ENCODE data around the gene RFT1. TPM values are rescaled to one million over a fixed set of nuclear protein-coding genes. Genes with fewer than 3 reads are reported as not detected.

RFT1 gene
- total RNA-seq, 2 experiments from 2014 or later = 42.5 to 42.9 TPM

DNA sequence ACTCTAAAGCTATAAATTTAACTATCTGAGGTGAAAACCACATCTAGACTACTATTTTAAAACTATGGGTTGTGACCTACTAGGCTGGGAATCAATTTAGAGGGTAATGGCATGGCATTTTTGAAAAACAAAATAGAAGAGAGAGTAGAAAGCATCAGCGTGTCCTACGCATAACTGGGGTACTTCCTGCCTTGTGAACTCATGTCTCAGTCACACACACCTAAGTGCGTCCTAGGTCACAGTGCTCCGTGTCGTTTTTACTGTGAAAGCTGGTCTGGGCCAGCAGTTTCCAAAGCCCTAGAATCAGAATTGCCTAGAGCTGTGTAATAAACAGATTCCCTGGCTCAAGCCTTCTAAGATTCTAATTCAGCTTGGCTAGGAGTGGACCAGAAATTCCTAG lies 32.3 kb downstream of the RFT1 start:
- intact Hi-C loops (cut with micrococcal nuclease) = no loop called here
- H3K4me1 Mint-ChIP-seq (ENCODE audit: low read depth) = peaks cover 42% of the 10 kb centered on the region
- H3K27ac Mint-ChIP-seq = peak overlapping the region; percentile 83
- H3K4me3 Mint-ChIP-seq = no peak overlapping the region
- ATAC-seq = peak; percentile 21
- no peaks in the 10 kb centered on the region for H3K9me3 Mint-ChIP-seq
- ChIA-PET CTCF (interaction anchor here (1.1 to 3.5 kb wide), 3 partner anchors 12 to 247 kb away, joined by 3 to 17 read pairs (median 3); no protein-coding TSS in a partner anchor), POLR2A (interaction anchor here (1.7 to 1.8 kb wide), 2 partner anchors 11 to 19 kb away, joined by 4 read pairs; no protein-coding TSS in a partner anchor)
- peaks cover 44% of the 10 kb centered on the region for H3K36me3 Mint-ChIP-seq (ENCODE audit: low read depth)
- no peaks in the 10 kb centered on the region for H3K27me3 Mint-ChIP-seq
- no peak for DNase-seq
- TF ChIP-seq, protein P1, sequence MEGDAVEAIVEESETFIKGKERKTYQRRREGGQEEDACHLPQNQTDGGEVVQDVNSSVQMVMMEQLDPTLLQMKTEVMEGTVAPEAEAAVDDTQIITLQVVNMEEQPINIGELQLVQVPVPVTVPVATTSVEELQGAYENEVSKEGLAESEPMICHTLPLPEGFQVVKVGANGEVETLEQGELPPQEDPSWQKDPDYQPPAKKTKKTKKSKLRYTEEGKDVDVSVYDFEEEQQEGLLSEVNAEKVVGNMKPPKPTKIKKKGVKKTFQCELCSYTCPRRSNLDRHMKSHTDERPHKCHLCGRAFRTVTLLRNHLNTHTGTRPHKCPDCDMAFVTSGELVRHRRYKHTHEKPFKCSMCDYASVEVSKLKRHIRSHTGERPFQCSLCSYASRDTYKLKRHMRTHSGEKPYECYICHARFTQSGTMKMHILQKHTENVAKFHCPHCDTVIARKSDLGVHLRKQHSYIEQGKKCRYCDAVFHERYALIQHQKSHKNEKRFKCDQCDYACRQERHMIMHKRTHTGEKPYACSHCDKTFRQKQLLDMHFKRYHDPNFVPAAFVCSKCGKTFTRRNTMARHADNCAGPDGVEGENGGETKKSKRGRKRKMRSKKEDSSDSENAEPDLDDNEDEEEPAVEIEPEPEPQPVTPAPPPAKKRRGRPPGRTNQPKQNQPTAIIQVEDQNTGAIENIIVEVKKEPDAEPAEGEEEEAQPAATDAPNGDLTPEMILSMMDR (IDR thresholded peaks at IDR 0.05) = no peak

DNA sequence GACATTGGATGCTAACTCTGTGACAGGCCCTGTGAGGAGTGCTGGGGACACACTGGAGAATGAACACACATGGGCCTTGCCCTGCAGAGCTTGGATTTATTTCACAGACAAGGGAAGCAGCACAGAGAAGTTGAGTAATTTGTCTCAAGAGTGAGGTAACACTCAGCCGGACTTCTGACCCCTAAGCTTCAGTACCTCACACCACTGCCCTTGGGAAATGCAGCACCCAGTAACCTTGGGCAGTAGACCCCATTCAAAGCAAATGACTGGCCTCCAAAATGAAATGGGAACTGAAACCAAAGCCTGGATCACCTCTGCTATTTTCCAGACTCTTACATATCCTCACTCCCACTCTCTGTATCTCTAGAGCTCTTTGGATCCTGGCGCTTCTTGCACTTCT lies 37.3 kb downstream of the RFT1 start:
- ChIA-PET CTCF (interaction anchor here (1.6 kb wide), 1 partner anchor 104 kb away, joined by 5 read pairs; no protein-coding TSS in a partner anchor), POLR2A (no interaction called here)
- intact Hi-C loops (cut with micrococcal nuclease) = no loop called here
- H3K27me3 Mint-ChIP-seq = no peaks in the 10 kb centered on the region
- H3K4me1 Mint-ChIP-seq (ENCODE audit: low read depth) = peaks cover 6% of the 10 kb centered on the region
- ATAC-seq (no peak), DNase-seq (no peak)
- H3K4me3 Mint-ChIP-seq = no peak overlapping the region
- TF ChIP-seq, protein P1 (IDR thresholded peaks at IDR 0.05) = no peak
- H3K27ac Mint-ChIP-seq = no peak overlapping the region
- H3K36me3 Mint-ChIP-seq (ENCODE audit: low read depth) = peaks cover 25% of the 10 kb centered on the region
- H3K9me3 Mint-ChIP-seq = no peaks in the 10 kb centered on the region

DNA sequence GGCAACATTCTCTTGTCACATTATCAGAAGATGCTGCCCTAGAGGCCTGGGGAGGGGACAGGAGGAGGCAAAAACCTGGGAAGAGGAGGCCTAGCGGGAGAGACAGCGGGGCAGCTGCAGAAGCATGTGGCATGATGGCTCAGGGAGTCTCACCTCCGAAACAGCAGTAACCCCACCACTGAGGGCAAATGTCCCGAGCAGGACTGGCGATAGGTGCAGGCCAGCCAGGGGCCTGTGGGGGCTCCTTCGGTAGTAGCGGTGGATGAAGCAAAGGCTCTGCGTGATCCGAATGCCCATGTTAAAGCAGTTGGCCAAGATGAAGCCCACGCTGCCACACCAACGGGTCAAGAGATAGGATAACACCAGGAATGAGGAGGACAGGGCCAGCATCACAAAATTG lies 38.0 kb downstream of the RFT1 start:
- intact Hi-C loops (cut with micrococcal nuclease) = no loop called here
- H3K4me3 Mint-ChIP-seq = no peak overlapping the region

DNA sequence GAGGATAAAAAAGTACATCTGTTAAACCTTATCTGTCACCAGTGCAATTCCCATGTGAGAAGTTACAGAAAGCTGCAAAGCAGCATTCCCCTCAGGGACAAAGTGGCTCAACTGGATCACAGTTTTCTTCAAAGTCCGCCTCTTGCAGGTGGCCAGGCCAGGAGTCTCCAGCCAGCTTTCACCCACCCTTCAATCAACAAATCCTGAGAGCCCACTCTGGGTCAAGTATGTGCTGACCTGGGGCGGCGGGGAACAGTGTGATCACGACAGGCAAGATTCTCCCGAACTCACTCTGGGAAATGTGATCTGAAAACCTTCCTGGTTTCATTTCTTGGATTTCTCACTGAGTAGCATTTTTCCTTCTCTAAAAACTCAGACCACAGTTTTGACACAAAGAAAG lies 39.2 kb downstream of the RFT1 start:
- ChIA-PET POLR2A (interaction anchor here (1.1 kb wide), 1 partner anchor 10 kb away, joined by 5 read pairs; no protein-coding TSS in a partner anchor), CTCF (interaction anchor here (1.3 kb wide), 1 partner anchor 24 kb away, joined by 3 read pairs; no protein-coding TSS in a partner anchor)
- H3K27ac Mint-ChIP-seq = no peak overlapping the region
- no peaks in the 10 kb centered on the region for H3K9me3 Mint-ChIP-seq
- no peak overlapping the region for H3K4me3 Mint-ChIP-seq
- no peaks in the 10 kb centered on the region for H3K27me3 Mint-ChIP-seq
- peaks cover 20% of the 10 kb centered on the region for H3K36me3 Mint-ChIP-seq (ENCODE audit: low read depth)
- H3K4me1 Mint-ChIP-seq (ENCODE audit: low read depth) = no peaks in the 10 kb centered on the region
- DNase-seq = no peak
- TF ChIP-seq, protein P1 (IDR thresholded peaks at IDR 0.05) = no peak
- intact Hi-C loops (cut with micrococcal nuclease) = no loop called here
- no peak for ATAC-seq

More for the DNA sequence above, 38.0 kb downstream of the RFT1 start:
- Mint-ChIP-seq H3K9me3 (no peaks in the 10 kb centered on the region), H3K36me3 (ENCODE audit: low read depth) (peaks cover 20% of the 10 kb centered on the region), H3K4me1 (ENCODE audit: low read depth) (no peaks in the 10 kb centered on the region), H3K27ac (no peak overlapping the region), H3K27me3 (no peaks in the 10 kb centered on the region)
- ATAC-seq (no peak), DNase-seq (no peak)
- CTCF ChIA-PET = interaction anchor here (1.3 to 1.6 kb wide), 2 partner anchors 22 to 104 kb away, joined by 3 to 5 read pairs; no protein-coding TSS in a partner anchor
- POLR2A ChIA-PET = interaction anchor here (1.1 kb wide), 1 partner anchor 9 kb away, joined by 5 read pairs; no protein-coding TSS in a partner anchor
- TF ChIP-seq, protein P1 (IDR thresholded peaks at IDR 0.05) = no peak

DNA sequence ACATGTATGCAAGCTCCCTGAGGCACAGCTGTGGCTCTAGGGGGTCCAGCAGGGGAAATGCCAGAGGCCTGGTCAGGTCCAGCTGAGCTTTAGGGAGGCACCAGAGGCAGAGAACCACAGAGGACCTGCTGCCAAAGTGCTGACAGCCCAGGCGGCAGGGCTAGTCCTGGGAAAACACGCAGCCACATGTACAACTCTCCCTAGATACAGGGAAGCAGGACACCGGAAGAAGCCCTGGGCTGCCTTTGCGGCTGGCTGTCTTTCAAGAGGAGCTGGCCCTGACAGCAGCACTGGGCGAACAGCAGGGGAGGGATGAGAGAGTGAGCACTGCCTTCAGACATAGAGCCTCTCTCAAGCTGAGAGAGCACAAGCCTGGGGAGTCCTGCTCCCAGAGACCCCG lies 40.7 kb downstream of the RFT1 start:
- peaks cover 18% of the 10 kb centered on the region for H3K36me3 Mint-ChIP-seq (ENCODE audit: low read depth)
- TF ChIP-seq, protein P1 (IDR thresholded peaks at IDR 0.05) = no peak
- intact Hi-C loops (cut with micrococcal nuclease) = no loop called here
- H3K27ac Mint-ChIP-seq = no peak overlapping the region
- CTCF ChIA-PET = interaction anchor here (1.4 kb wide), 1 partner anchor 21 kb away, joined by 3 read pairs; no protein-coding TSS in a partner anchor
- no peaks in the 10 kb centered on the region for H3K9me3 Mint-ChIP-seq
- no peak overlapping the region for H3K4me3 Mint-ChIP-seq
- no peaks in the 10 kb centered on the region for H3K27me3 Mint-ChIP-seq
- no peak for ATAC-seq
- POLR2A ChIA-PET = no interaction called here
- no peaks in the 10 kb centered on the region for H3K4me1 Mint-ChIP-seq (ENCODE audit: low read depth)
- DNase-seq = no peak

Measured in activated CD8-positive, alpha-beta T cell treated with anti-CD3 and anti-CD28 coated beads for 36 hours (primary cell).